Measurements from ENCODE around the gene URB1. TPM values are rescaled to one million over a fixed set of nuclear protein-coding genes. Genes with fewer than 3 reads are reported as not detected.
"Not testable (repeated sequence)": the region's sequence is repeated elsewhere in the genome, so short reads cannot be mapped to it uniquely, and the experiment has no call there.

URB1 gene
- total and polyA plus RNA-seq, 9 donors = 7.6 to 29.6 (median 18.0) TPM

- DNase-seq = no peak
These were observed 77.1 kb downstream of the URB1 start for GRCh38 chr21:32315511-32316281.

GRCh38 chr21:32314806-32315205, 78.0 kb downstream of the URB1 start:
- no peak for DNase-seq
- intact Hi-C loops (cut with DNase I) = no loop called here
- WGBS, 3 donors = 91 to 96% (median 95%) methylated on average over 16 of the region's 16 CpGs

More at GRCh38 chr21:32315511-32316281, 77.1 kb downstream of the URB1 start:
- Histone ChIP-seq H3K27ac (no peak overlapping the region), H3K36me3 (no peaks in the 10 kb centered on the region), H3K27me3 (no peaks in the 10 kb centered on the region), H3K9me3 (no peaks in the 10 kb centered on the region), H3K4me1 (ENCODE audit: insufficient read depth) (no peaks in the 10 kb centered on the region), H3K4me3 (no peak overlapping the region)
- TF ChIP-seq POLR2A (IDR thresholded peaks at IDR 0.05) (no peak), EP300 (IDR thresholded peaks at IDR 0.05) (no peak)
- WGBS, 3 donors = 84 to 90% (median 85%) methylated on average over 14 of the region's 14 CpGs
- intact Hi-C loops (cut with DNase I) = no loop called here

GRCh38 chr21:32312976-32313375, 79.8 kb downstream of the URB1 start:
- no peaks in the 10 kb centered on the region for H3K4me1 ChIP-seq (ENCODE audit: insufficient read depth)
- H3K27me3 ChIP-seq = no peaks in the 10 kb centered on the region
- TF ChIP-seq CTCF (IDR thresholded peaks at IDR 0.05) = no peak
- TF ChIP-seq POLR2A (IDR thresholded peaks at IDR 0.05) = no peak
- no peak for TF ChIP-seq EP300 (IDR thresholded peaks at IDR 0.05)
- no peak for DNase-seq
- no peak overlapping the region for H3K27ac ChIP-seq
- 90 to 95% (median 92%) methylated on average over 6 of the region's 6 CpGs for WGBS, 3 donors
- intact Hi-C loops (cut with DNase I) = no loop called here
- H3K36me3 ChIP-seq = no peaks in the 10 kb centered on the region
- no peak overlapping the region for H3K4me3 ChIP-seq
- H3K9me3 ChIP-seq = no peaks in the 10 kb centered on the region

More at GRCh38 chr21:32314806-32315205, 78.0 kb downstream of the URB1 start:
- H3K36me3 ChIP-seq = no peaks in the 10 kb centered on the region
- TF ChIP-seq CTCF (IDR thresholded peaks at IDR 0.05) = no peak
- TF ChIP-seq POLR2A (IDR thresholded peaks at IDR 0.05) = no peak
- TF ChIP-seq EP300 (IDR thresholded peaks at IDR 0.05) = no peak
- H3K9me3 ChIP-seq = no peaks in the 10 kb centered on the region
- no peaks in the 10 kb centered on the region for H3K27me3 ChIP-seq
- no peaks in the 10 kb centered on the region for H3K4me1 ChIP-seq (ENCODE audit: insufficient read depth)
- no peak overlapping the region for H3K27ac ChIP-seq
- no peak overlapping the region for H3K4me3 ChIP-seq

GRCh38 chr21:32312326-32312725, 80.5 kb downstream of the URB1 start:
- H3K9me3 ChIP-seq = no peaks in the 10 kb centered on the region
- no peaks in the 10 kb centered on the region for H3K4me1 ChIP-seq (ENCODE audit: insufficient read depth)
- no peak overlapping the region for H3K4me3 ChIP-seq
- intact Hi-C loops (cut with DNase I) = no loop called here
- H3K27me3 ChIP-seq = no peaks in the 10 kb centered on the region
- no peaks in the 10 kb centered on the region for H3K36me3 ChIP-seq
- H3K27ac ChIP-seq = no peak overlapping the region
- TF ChIP-seq CTCF (IDR thresholded peaks at IDR 0.05) = no peak
- no peak for TF ChIP-seq POLR2A (IDR thresholded peaks at IDR 0.05)
- TF ChIP-seq EP300 (IDR thresholded peaks at IDR 0.05) = no peak
- WGBS, 3 donors = 84 to 95% (median 92%) methylated on average over 5 of the region's 5 CpGs
- no peak for DNase-seq

GRCh38 chr21:32311621-32312020, 81.2 kb downstream of the URB1 start:
- no peaks in the 10 kb centered on the region for H3K9me3 ChIP-seq
- intact Hi-C loops (cut with DNase I) = no loop called here
- WGBS, 3 donors = 95 to 97% (median 96%) methylated on average over 9 of the region's 9 CpGs
- no peak overlapping the region for H3K4me3 ChIP-seq
- no peak for TF ChIP-seq EP300 (IDR thresholded peaks at IDR 0.05)
- no peak for TF ChIP-seq POLR2A (IDR thresholded peaks at IDR 0.05)
- TF ChIP-seq CTCF (IDR thresholded peaks at IDR 0.05) = no peak
- no peak overlapping the region for H3K27ac ChIP-seq
- no peaks in the 10 kb centered on the region for H3K36me3 ChIP-seq
- H3K4me1 ChIP-seq (ENCODE audit: insufficient read depth) = no peaks in the 10 kb centered on the region
- no peak for DNase-seq
- no peaks in the 10 kb centered on the region for H3K27me3 ChIP-seq

- H3K36me3 ChIP-seq; H3K27ac ChIP-seq; H3K4me3 ChIP-seq; DNase-seq; H3K9me3 ChIP-seq; H3K4me1 ChIP-seq (ENCODE audit: insufficient read depth); intact Hi-C loops (cut with DNase I); H3K27me3 ChIP-seq: not testable (repeated sequence)
- WGBS, 3 donors = 87 to 90% (median 89%) methylated on average over 9 of the region's 9 CpGs
These were observed 81.8 kb downstream of the URB1 start for GRCh38 chr21:32310976-32311375.
